DND-41 (cell line): Measurements from ENCODE around the gene PSAP.

Experiments used
- CTCF ChIP-seq: IDR thresholded peaks from 2 replicates; pipeline ENCODE4 v1.5.1; 2012; ENCODE audit warnings: borderline replicate concordance, low read length, moderate library complexity, mild to moderate bottlenecking; ENCODE audit not compliant: poor library complexity, severe bottlenecking; ENCODE audit errors: extremely low read depth
- EZH2 ChIP-seq: IDR thresholded peaks from 3 replicates; pipeline ENCODE4 v1.6.1; 2012; ENCODE audit warnings: borderline replicate concordance, low read depth, mild to moderate bottlenecking, moderate library complexity, low read length, inconsistent platforms; ENCODE audit not compliant: severe bottlenecking

GRCh38 chr10:71778071-71778825, 72.8 kb downstream of the PSAP start:
- TF ChIP-seq CTCF, result no peak
- TF ChIP-seq EZH2, result no peak
